Fibroblast of lung (primary cell): Measurements from ENCODE around the gene PYCARD. TPM values are rescaled to one million over a fixed set of nuclear protein-coding genes. Genes with fewer than 3 reads are reported as not detected.

Source experiments
- DNase-seq, 2 donors: peaks; one replicate each; pipeline versions ENCODE4 v3.0.0 to v3.0.0-alpha.2; 2010; ENCODE audit warnings: low read depth in 2 of 2
- H2AFZ ChIP-seq: 2 replicates; pipeline ENCODE4 v1.5.1; 2012; ENCODE audit warnings: low read length, control low read depth, inconsistent platforms
- H3K27ac ChIP-seq: 2 replicates; pipeline ENCODE4 v1.5.1; 2011; ENCODE audit warnings: low read length, control low read depth; ENCODE audit not compliant: insufficient read depth
- H3K27me3 ChIP-seq: 2 replicates; pipeline ENCODE4 v1.5.1; 2011; ENCODE audit warnings: mild to moderate bottlenecking, low read length; ENCODE audit not compliant: control insufficient read depth, insufficient read depth
- H3K36me3 ChIP-seq: 2 replicates; pipeline ENCODE4 v1.5.1; 2011; ENCODE audit warnings: low read length; ENCODE audit not compliant: control insufficient read depth, insufficient read depth
- H3K4me1 ChIP-seq: 2 replicates; pipeline ENCODE4 v1.5.1; 2011; ENCODE audit warnings: low read length; ENCODE audit not compliant: control insufficient read depth, insufficient read depth; ENCODE audit errors: extremely low read depth
- H3K4me2 ChIP-seq: 2 replicates; pipeline ENCODE4 v1.5.1; 2011; ENCODE audit warnings: low read length, control low read depth; ENCODE audit not compliant: insufficient read depth; ENCODE audit errors: extremely low read depth
- H3K4me3 ChIP-seq, 4 experiments: fragments of 200-600 bp in 1 of 4; sonication (generic) in 1 of 4; replicated peaks in 1 of 4; 2 replicates each; pipeline ENCODE4 v1.5.1; 2011 to 2016; ENCODE audit warnings: low read length in 4 of 4, low read depth in 3 of 4, mild to moderate bottlenecking in 3 of 4, control low read depth in 2 of 4, inconsistent platforms in 1 of 4, mixed read lengths in 1 of 4; ENCODE audit not compliant: insufficient read depth in 1 of 4; ENCODE audit errors: control extremely low read depth in 1 of 4
- H3K79me2 ChIP-seq: 2 replicates; pipeline ENCODE4 v1.5.1; 2012; ENCODE audit warnings: mild to moderate bottlenecking, low read length, inconsistent platforms; ENCODE audit not compliant: control insufficient read depth, insufficient read depth
- H3K9ac ChIP-seq: 2 replicates; pipeline ENCODE4 v1.5.1; 2011; ENCODE audit warnings: mild to moderate bottlenecking, low read length, control low read depth; ENCODE audit not compliant: insufficient read depth
- H3K9me3 ChIP-seq: 2 replicates; pipeline ENCODE4 v1.5.1; 2012; ENCODE audit warnings: low read depth, low read length; ENCODE audit not compliant: control insufficient read depth, insufficient read depth
- H4K20me1 ChIP-seq: 2 replicates; pipeline ENCODE4 v1.5.1; 2011; ENCODE audit warnings: low read length; ENCODE audit not compliant: control insufficient read depth, insufficient read depth; ENCODE audit errors: extremely low read depth
- CTCF ChIP-seq, 2 donors: IDR thresholded peaks in 1 of 2; conservative IDR thresholded peaks in 1 of 2; 1 replicate in 1 of 2; 2 replicates in 1 of 2; pipeline ENCODE4 v1.5.1; 2011 to 2012; ENCODE audit warnings: low read length in 2 of 2, control low read depth in 1 of 2, inconsistent platforms in 1 of 2, low read depth in 1 of 2, mild to moderate bottlenecking in 1 of 2
- EZH2 ChIP-seq: IDR thresholded peaks from 2 replicates; pipeline ENCODE4 v1.5.1; 2012; ENCODE audit warnings: low read length, control low read depth, mild to moderate bottlenecking; ENCODE audit errors: missing control alignments
- polyA plus RNA-seq, 2 donors: library from polyadenylated mRNA; depleted of rRNA in 1 of 2; stranded (reverse) in 1 of 2; unstranded in 1 of 2; fragments of >200 nt; gene quantifications; 2 replicates each; pipeline ENCODE4 v1.2.1, GENCODE V29; 2011 to 2012; ENCODE audit warnings: missing spikeins in 1 of 2
- total RNA-seq: library from RNA; depleted of rRNA; stranded (reverse); fragments of >200 nt; gene quantifications from 2 replicates; pipeline ENCODE4 v1.2.1, GENCODE V29; 2014

The PYCARD gene
- total and polyA plus RNA-seq, 2 donors (not counting 1 experiment from before 2014, with no cell fraction given) = 18.4 to 103 TPM

- no peak for DNase-seq
- Histone ChIP-seq H3K9me3 (no peaks in the 10 kb centered on the region), H3K4me2 (no peak overlapping the region), H3K79me2 (no peaks in the 10 kb centered on the region), H3K27ac (no peak overlapping the region), H3K36me3 (no peaks in the 10 kb centered on the region), H3K9ac (no peak overlapping the region), H4K20me1 (no peaks in the 10 kb centered on the region), H3K4me1 (no peaks in the 10 kb centered on the region), H2AFZ (no peak overlapping the region), H3K27me3 (peaks cover 26% of the 10 kb centered on the region), H3K4me3 (no peak overlapping the region)
- TF ChIP-seq EZH2 (no peak), CTCF (conservative IDR thresholded peaks at IDR 0.05 in 1 of 2, IDR thresholded peaks at IDR 0.05 in 1 of 2; ENCODE audit: low read depth in 1 of 2, low read length in 2 of 2) (no peak)
Measured at GRCh38 chr16:31219154-31219741, 16.7 kb upstream of the PYCARD start.

GRCh38 chr16:31217136-31217530 lies 14.6 kb upstream of the PYCARD start:
- H3K9ac ChIP-seq = no peak overlapping the region
- no peak overlapping the region for H2AFZ ChIP-seq
- no peaks in the 10 kb centered on the region for H4K20me1 ChIP-seq
- peaks cover 34% of the 10 kb centered on the region for H3K27me3 ChIP-seq
- no peaks in the 10 kb centered on the region for H3K4me1 ChIP-seq
- no peaks in the 10 kb centered on the region for H3K9me3 ChIP-seq
- H3K36me3 ChIP-seq = no peaks in the 10 kb centered on the region
- no peak overlapping the region for H3K4me2 ChIP-seq
- no peak for DNase-seq
- no peaks in the 10 kb centered on the region for H3K79me2 ChIP-seq
- no peak for TF ChIP-seq CTCF (conservative IDR thresholded peaks at IDR 0.05 in 1 of 2, IDR thresholded peaks at IDR 0.05 in 1 of 2; ENCODE audit: low read depth in 1 of 2, low read length in 2 of 2)
- TF ChIP-seq EZH2 = no peak
- no peak overlapping the region for H3K4me3 ChIP-seq
- no peak overlapping the region for H3K27ac ChIP-seq

GRCh38 chr16:31216422-31217135 lies 14.0 kb upstream of the PYCARD start, which contains the start of gene PYDC1:
TSS of gene PYDC1 (minus strand) at chr16:31217135. CDS start at chr16:31217028, 107 bp downstream.
- Histone ChIP-seq H3K79me2 (no peaks in the 10 kb centered on the region), H3K4me1 (no peaks in the 10 kb centered on the region), H3K27ac (no peak within 1 kb of the TSS), H3K4me2 (peak within 1 kb of the TSS; percentile 67), H2AFZ (no peak within 1 kb of the TSS), H3K4me3 (no peak within 1 kb of the TSS), H3K36me3 (no peaks in the 10 kb centered on the region), H3K9me3 (no peaks in the 10 kb centered on the region), H4K20me1 (no peaks in the 10 kb centered on the region), H3K27me3 (peaks cover 34% of the 10 kb centered on the region), H3K9ac (no peak within 1 kb of the TSS)
- DNase-seq = no peak
- TF ChIP-seq CTCF (conservative IDR thresholded peaks at IDR 0.05 in 1 of 2, IDR thresholded peaks at IDR 0.05 in 1 of 2; ENCODE audit: low read depth in 1 of 2, low read length in 2 of 2) = no peak
- TF ChIP-seq EZH2 = peak; percentile 89
